Right atrium auricular region (tissue), 2 donors: ENCODE results near the gene TERT. TPM values are rescaled to one million over a fixed set of nuclear protein-coding genes. Genes with fewer than 3 reads are reported as not detected.

Experiments used
- DNase-seq: peaks from one replicate; pipeline ENCODE4 v3.0.0-alpha.2; 2019; ENCODE audit warnings: low spot score
- H3K27ac ChIP-seq, 2 donors: fragments of 200-600 bp; sonication (generic); 1 replicate in 1 of 2; 2 replicates in 1 of 2; pipeline ENCODE4 v1.5.1; 2016 to 2019
- H3K27me3 ChIP-seq, 2 donors: fragments of 200-600 bp; sonication (generic); one replicate each; pipeline versions ENCODE4 v1.5.1 to v1.6.0; 2017 to 2019
- H3K36me3 ChIP-seq: fragments of 200-600 bp; sonication (generic); one replicate; pipeline ENCODE4 v1.5.1; 2016
- H3K4me1 ChIP-seq, 2 donors: fragments of 200-600 bp; sonication (generic); one replicate each; pipeline versions ENCODE4 v1.5.1 to v1.6.0; 2017 to 2019
- H3K4me3 ChIP-seq, 2 donors: fragments of 200-600 bp; sonication (generic); 1 replicate in 1 of 2; 2 replicates in 1 of 2; pipeline ENCODE4 v1.5.1; 2017 to 2019; ENCODE audit warnings: mild to moderate bottlenecking in 1 of 2, moderate library complexity in 1 of 2
- H3K9me3 ChIP-seq, 2 donors: fragments of 200-600 bp; sonication (generic); one replicate each; pipeline ENCODE4 v1.5.1; 2019
- CTCF ChIP-seq, 2 donors: fragments of 200-600 bp; sonication (generic); IDR thresholded peaks; one replicate each; pipeline ENCODE4 v1.5.1; 2019; ENCODE audit warnings: antibody characterized with exemption in 2 of 2
- total RNA-seq, 2 donors: library from RNA; depleted of rRNA; stranded (reverse); fragments of >200 nt; gene quantifications; one replicate each; pipeline ENCODE4 v1.1.0, GENCODE V29; 2016

The TERT gene
- total RNA-seq, 2 donors from 2014 or later, result not detected

GRCh38 chr5:1264211-1264610 lies 30.7 kb downstream of the TERT start:
- H3K27ac ChIP-seq, result no peak overlapping the region

GRCh38 chr5:1262381-1262780 lies 32.5 kb downstream of the TERT start:
- Histone ChIP-seq H3K9me3 (peaks cover 0 to 27% of the 10 kb centered on the region in 2 donors), H3K36me3 (no peaks in the 10 kb centered on the region), H3K27me3 (no peaks in the 10 kb centered on the region), H3K4me3 (no peak overlapping the region), H3K27ac (no peak overlapping the region), H3K4me1 (no peaks in the 10 kb centered on the region)
- no peak for DNase-seq
- no peak for TF ChIP-seq CTCF (IDR thresholded peaks at IDR 0.05)

More at GRCh38 chr5:1264211-1264610, 30.7 kb downstream of the TERT start:
- Histone ChIP-seq H3K9me3 (peaks cover 0 to 27% of the 10 kb centered on the region in 2 donors), H3K27me3 (no peaks in the 10 kb centered on the region), H3K4me1 (no peaks in the 10 kb centered on the region), H3K36me3 (no peaks in the 10 kb centered on the region), H3K4me3 (no peak overlapping the region)
- no peak for DNase-seq
- no peak for TF ChIP-seq CTCF (IDR thresholded peaks at IDR 0.05)

GRCh38 chr5:1261643-1262042 lies 33.2 kb downstream of the TERT start:
- H3K4me3 ChIP-seq, result no peak overlapping the region
- H3K4me1 ChIP-seq, result no peaks in the 10 kb centered on the region
- peaks cover 0 to 27% of the 10 kb centered on the region in 2 donors for H3K9me3 ChIP-seq
- TF ChIP-seq CTCF (IDR thresholded peaks at IDR 0.05), result no peak
- H3K27ac ChIP-seq, result no peak overlapping the region
- no peaks in the 10 kb centered on the region for H3K27me3 ChIP-seq
- H3K36me3 ChIP-seq, result no peaks in the 10 kb centered on the region
- no peak for DNase-seq

- TF ChIP-seq CTCF (IDR thresholded peaks at IDR 0.05), result no peak
- DNase-seq, result no peak
- H3K9me3 ChIP-seq, result peaks cover 0 to 27% of the 10 kb centered on the region in 2 donors
- H3K4me3 ChIP-seq, result no peak overlapping the region
- H3K27me3 ChIP-seq, result no peaks in the 10 kb centered on the region
- no peaks in the 10 kb centered on the region for H3K36me3 ChIP-seq
- no peaks in the 10 kb centered on the region for H3K4me1 ChIP-seq
- H3K27ac ChIP-seq, result no peak overlapping the region
Measured at GRCh38 chr5:1259806-1260480, 34.9 kb downstream of the TERT start.

GRCh38 chr5:1257841-1258240 lies 37.0 kb downstream of the TERT start:
- Histone ChIP-seq H3K36me3 (no peaks in the 10 kb centered on the region), H3K27ac (no peak overlapping the region), H3K9me3 (peaks cover 0 to 18% of the 10 kb centered on the region in 2 donors), H3K27me3 (no peaks in the 10 kb centered on the region), H3K4me1 (no peaks in the 10 kb centered on the region), H3K4me3 (no peak overlapping the region)
- DNase-seq, result no peak
- TF ChIP-seq CTCF (IDR thresholded peaks at IDR 0.05), result no peak

- Histone ChIP-seq H3K27me3 (no peaks in the 10 kb centered on the region), H3K4me3 (no peak overlapping the region), H3K27ac (no peak overlapping the region), H3K36me3 (no peaks in the 10 kb centered on the region), H3K4me1 (no peaks in the 10 kb centered on the region), H3K9me3 (peaks cover 0 to 13% of the 10 kb centered on the region in 2 donors)
- TF ChIP-seq CTCF (IDR thresholded peaks at IDR 0.05), result no peak
- DNase-seq, result no peak
Measured at GRCh38 chr5:1257363-1257762, 37.5 kb downstream of the TERT start.
